K562 (cell line): ENCODE measurements around the gene TMEM267. TPM values are rescaled to one million over a fixed set of nuclear protein-coding genes. Genes with fewer than 3 reads are reported as not detected.

Source experiments
- ATAC-seq: fragments of 200-7000 bp; cut with Tn5 transposase; 3 replicates; pipeline ENCODE4 v1.9.1; 2020; ENCODE audit warnings: moderate library complexity
- BruUV-seq: library from RNA; stranded (reverse); fragments of 400-500 nt; replicated peaks from 2 replicates; lab custom pipeline; 2021; lab: Mats Ljungman, UMichigan
- CTCF ChIA-PET: fragments of 300-600 bp; formaldehyde crosslinking; extraction: SDS; loops from one replicate; lab custom pipeline; 2021; ENCODE audit warnings: low intra/inter-chr PET ratio; lab: Yijun Ruan, JAX
- POLR2A ChIA-PET: fragments of 300-600, 350-650 bp; sonication (Branson Sonifier 250); formaldehyde crosslinking; extraction: SDS; loops from one replicate; lab custom pipeline; 2021; ENCODE audit warnings: antibody characterized with exemption, inconsistent platforms; lab: Yijun Ruan, JAX
- DNase-seq, 4 experiments: peaks; one replicate each; pipeline versions ENCODE4 v3.0.0 to v3.0.0-alpha.2; 2011 to 2018; ENCODE audit warnings: low spot score in 3 of 4, mixed read lengths in 3 of 4; ENCODE audit errors: extremely low read depth in 1 of 4
- FAIRE-seq: peaks from 2 replicates; lab custom pipeline; 2011; peaks lifted over from hg19 to GRCh38; lab: Jason Lieb, UNC
- H2AFZ ChIP-seq: 2 replicates; pipeline ENCODE4 v1.6.0; 2011; ENCODE audit warnings: low read depth, low read length, control low read depth, inconsistent platforms
- H3K27ac ChIP-seq: fragments of 200-600 bp; 3 replicates; pipeline ENCODE4 v1.8.0; 2011; ENCODE audit warnings: low read depth, mild to moderate bottlenecking, control low read depth, inconsistent platforms, low read length, moderate library complexity, mixed read lengths; ENCODE audit errors: extremely low read depth
- H3K27me3 ChIP-seq, 2 experiments: fragments of 300-600 bp in 1 of 2; 2 replicates in 1 of 2; 3 replicates in 1 of 2; pipeline versions ENCODE4 v1.6.0 to v1.8.0; 2011; ENCODE audit warnings: inconsistent platforms in 2 of 2, low read length in 2 of 2, mild to moderate bottlenecking in 1 of 2, mixed read lengths in 1 of 2, moderate library complexity in 1 of 2; ENCODE audit not compliant: control insufficient read depth in 2 of 2, insufficient read depth in 2 of 2
- H3K36me3 ChIP-seq: fragments of 300-600 bp; 3 replicates; pipeline ENCODE4 v1.8.0; 2011; ENCODE audit warnings: mild to moderate bottlenecking, low read length, inconsistent platforms; ENCODE audit not compliant: control insufficient read depth, insufficient read depth
- H3K4me1 ChIP-seq, 2 experiments: fragments of 200-600 bp in 1 of 2; replicated peaks in 1 of 2; 2 replicates in 1 of 2; 3 replicates in 1 of 2; pipeline versions ENCODE4 v1.5.1 to v1.8.0; 2011; ENCODE audit warnings: inconsistent platforms in 2 of 2, low read length in 2 of 2, mild to moderate bottlenecking in 1 of 2, mixed read lengths in 1 of 2, moderate library complexity in 1 of 2; ENCODE audit not compliant: control insufficient read depth in 2 of 2, insufficient read depth in 2 of 2
- H3K4me2 ChIP-seq: 2 replicates; pipeline ENCODE4 v1.6.1; 2011; ENCODE audit warnings: low read length, control low read depth, inconsistent platforms, mixed read lengths; ENCODE audit not compliant: insufficient read depth
- H3K4me3 ChIP-seq: fragments of 200-600 bp; sonication (generic), shearing (Covaris generic); 2 replicates; pipeline ENCODE4 v1.5.1; 2016; ENCODE audit warnings: control low read depth, inconsistent platforms
- H3K79me2 ChIP-seq: fragments of 200-600 bp; 3 replicates; pipeline ENCODE4 v1.8.0; 2011; ENCODE audit warnings: low read length, inconsistent platforms; ENCODE audit not compliant: control insufficient read depth, insufficient read depth
- H3K9ac ChIP-seq, 2 experiments: 2 replicates each; pipeline versions ENCODE4 v1.6.0 to v1.6.1; 2011; ENCODE audit warnings: low read depth in 2 of 2, low read length in 2 of 2, control low read depth in 1 of 2, inconsistent platforms in 1 of 2, mild to moderate bottlenecking in 1 of 2, mixed read lengths in 1 of 2; ENCODE audit not compliant: insufficient read depth in 1 of 2
- H3K9me1 ChIP-seq: one replicate; pipeline ENCODE4 v1.6.0; 2011; ENCODE audit warnings: inconsistent platforms, mild to moderate bottlenecking, low read length, moderate library complexity; ENCODE audit not compliant: control insufficient read depth, insufficient read depth
- H3K9me3 ChIP-seq: replicated peaks from 2 replicates; pipeline ENCODE4 v1.5.1; 2011; ENCODE audit warnings: low read depth, low read length, inconsistent platforms; ENCODE audit not compliant: control insufficient read depth, insufficient read depth
- H4K20me1 ChIP-seq: replicated peaks from 2 replicates; pipeline ENCODE4 v1.6.1; 2011; ENCODE audit warnings: low read length, inconsistent platforms, mixed read lengths; ENCODE audit not compliant: control insufficient read depth, insufficient read depth
- HCFC1 ChIP-seq: IDR thresholded peaks from 2 replicates; pipeline ENCODE4 v1.6.1; 2012; ENCODE audit warnings: low read depth, low read length, improper control_type of control experiment
- MEF2D ChIP-seq: conservative IDR thresholded peaks from 2 replicates; pipeline ENCODE4 v1.6.1; 2016; ENCODE audit warnings: low read depth, missing genetic modification characterization, missing compliant biosample characterization
- TBP ChIP-seq: optimal IDR thresholded peaks from 2 replicates; pipeline ENCODE3; 2011; ENCODE audit warnings: low read depth, low read length, improper control_type of control experiment
- ZNF347 ChIP-seq: fragments of 450-650 bp; formaldehyde crosslinking; IDR thresholded peaks from 2 replicates; pipeline ENCODE4 v1.4.0; 2020; ENCODE audit warnings: low read depth, mild to moderate bottlenecking, moderate library complexity
- WGBS: fragments of 100-300 bp; shearing (Covaris generic); methylation state at CpG from one replicate; pipeline ENCODE4 v1.1.6; 2016; ENCODE audit warnings: low coverage, mixed read lengths; ENCODE audit not compliant: insufficient coverage; ENCODE audit errors: missing lambda C conversion rate; 5-methylcytosine and 5-hydroxymethylcytosine counted together
- in situ Hi-C: fragments of 300-500 bp; cut with MboI; formaldehyde crosslinking; loops from 4 replicates; pipeline ENCODE4 v1.15.0; 2018; ENCODE audit warnings: inconsistent platforms, mixed read lengths
- intact Hi-C: fragments of 100-400 bp; cut with micrococcal nuclease; formaldehyde crosslinking; loops from 2 replicates; pipeline ENCODE4 v1.14.2; 2022
- polyA plus RNA-seq, 8 experiments: library from polyadenylated mRNA; depleted of rRNA in 4 of 8; stranded (reverse) in 5 of 8; unstranded in 3 of 8; fragments of >200 nt; fragmentation: Nextera tagmentation in 2 of 8; fragmentation: Illumina TruSeq in 1 of 8; extraction: Ambion mirVana in 2 of 8; extraction: Trizol in 1 of 8; gene quantifications; 2 replicates each; pipeline versions ENCODE4 v1.2.1 to v1.2.3, GENCODE V29; 2011 to 2014; ENCODE audit warnings: inconsistent platforms in 1 of 8, missing spikeins in 1 of 8
- total RNA-seq, 7 experiments: library from RNA; depleted of rRNA in 6 of 7; stranded (reverse); fragments of >200 nt in 6 of 7; fragmentation: Illumina TruSeq in 2 of 7; extraction: Trizol in 2 of 7; gene quantifications; 2 replicates each; pipeline versions ENCODE4 v1.2.1 to v1.2.3, GENCODE V29; 2011 to 2021; ENCODE audit warnings: low replicate concordance in 1 of 7
- TF ChIP-seq, protein P1 (sequence below): fragments of 150-350 bp; conservative IDR thresholded peaks from 2 replicates; pipeline ENCODE4 v1.6.1; 2014; ENCODE audit warnings: low read length
- TF ChIP-seq, protein P2 (sequence below): sonication (generic); formaldehyde crosslinking; IDR thresholded peaks from 2 replicates; pipeline ENCODE4 v1.8.1; 2023; ENCODE audit warnings: mild to moderate bottlenecking, missing genetic modification reagents
- TF ChIP-seq, protein P3 (sequence below): fragments of 250-450 bp; sonication (Bioruptor Pico); IDR thresholded peaks from 2 replicates; pipeline ENCODE4 v1.5.0; 2022; ENCODE audit warnings: mild to moderate bottlenecking
- TF ChIP-seq, protein P4 (sequence below): fragments of 450-650 bp; IDR thresholded peaks from 2 replicates; pipeline ENCODE4 v1.6.1; 2016; ENCODE audit warnings: mild to moderate bottlenecking

The TMEM267 gene
- total and polyA plus RNA-seq, 9 of the 15 experiments (the other 6 are each of a cell fraction or from before 2014, with no cell fraction given), result 8.1 to 61.1 (median 17.8) TPM

DNA sequence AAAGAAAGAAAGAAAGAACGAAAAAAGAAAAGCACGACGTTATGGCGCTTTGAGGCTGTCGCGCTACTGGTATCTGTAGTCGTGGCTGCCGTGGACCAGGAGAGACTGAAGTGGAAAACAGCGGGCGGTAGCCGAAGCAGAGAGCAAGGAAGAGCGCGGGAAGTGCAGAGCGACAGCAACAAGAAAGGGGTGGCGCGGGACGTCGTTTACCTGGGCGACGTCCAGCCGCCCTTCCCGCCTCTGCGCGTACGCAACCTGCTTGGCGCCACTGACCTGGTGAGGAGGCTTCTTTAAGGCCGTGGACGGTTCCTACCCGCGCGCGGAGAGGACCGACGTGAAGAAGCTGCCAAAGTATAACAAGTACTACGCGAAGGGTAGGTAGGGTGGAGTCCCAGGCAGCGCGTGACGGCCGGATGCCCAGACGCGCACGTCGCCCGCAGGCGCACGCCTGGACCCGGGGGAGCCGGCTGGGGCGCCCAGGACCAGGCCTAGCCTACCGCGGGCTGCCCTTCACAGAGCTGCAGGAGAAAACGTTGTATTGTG is 86.8 kb downstream of the TMEM267 start:
- Histone ChIP-seq H4K20me1 (no peaks in the 10 kb centered on the region), H3K4me3 (no peak overlapping the region), H3K36me3 (no peaks in the 10 kb centered on the region), H3K9me1 (no peaks in the 10 kb centered on the region), H3K4me1 (peaks cover under 1 to 6% of the 10 kb centered on the region in 2 experiments; a peak in 3 of 5 replicates), H3K27me3 (no peaks in the 10 kb centered on the region), H3K79me2 (no peaks in the 10 kb centered on the region), H3K27ac (no peak overlapping the region), H2AFZ (no peak overlapping the region), H3K9ac (no peak overlapping the region), H3K4me2 (no peak overlapping the region), H3K9me3 (no peaks in the 10 kb centered on the region; the same call in 1 of the 2 replicates)
- ChIA-PET POLR2A (no interaction called here), CTCF (no interaction called here)
- ATAC-seq (no peak), FAIRE-seq (no peak), DNase-seq (no peak)
- TF ChIP-seq ZNF347 (CRISPR knock-in tag) (no peak), MEF2D (tag) (no peak), HCFC1 (no peak), TBP (no peak)
- TF ChIP-seq, protein P1, sequence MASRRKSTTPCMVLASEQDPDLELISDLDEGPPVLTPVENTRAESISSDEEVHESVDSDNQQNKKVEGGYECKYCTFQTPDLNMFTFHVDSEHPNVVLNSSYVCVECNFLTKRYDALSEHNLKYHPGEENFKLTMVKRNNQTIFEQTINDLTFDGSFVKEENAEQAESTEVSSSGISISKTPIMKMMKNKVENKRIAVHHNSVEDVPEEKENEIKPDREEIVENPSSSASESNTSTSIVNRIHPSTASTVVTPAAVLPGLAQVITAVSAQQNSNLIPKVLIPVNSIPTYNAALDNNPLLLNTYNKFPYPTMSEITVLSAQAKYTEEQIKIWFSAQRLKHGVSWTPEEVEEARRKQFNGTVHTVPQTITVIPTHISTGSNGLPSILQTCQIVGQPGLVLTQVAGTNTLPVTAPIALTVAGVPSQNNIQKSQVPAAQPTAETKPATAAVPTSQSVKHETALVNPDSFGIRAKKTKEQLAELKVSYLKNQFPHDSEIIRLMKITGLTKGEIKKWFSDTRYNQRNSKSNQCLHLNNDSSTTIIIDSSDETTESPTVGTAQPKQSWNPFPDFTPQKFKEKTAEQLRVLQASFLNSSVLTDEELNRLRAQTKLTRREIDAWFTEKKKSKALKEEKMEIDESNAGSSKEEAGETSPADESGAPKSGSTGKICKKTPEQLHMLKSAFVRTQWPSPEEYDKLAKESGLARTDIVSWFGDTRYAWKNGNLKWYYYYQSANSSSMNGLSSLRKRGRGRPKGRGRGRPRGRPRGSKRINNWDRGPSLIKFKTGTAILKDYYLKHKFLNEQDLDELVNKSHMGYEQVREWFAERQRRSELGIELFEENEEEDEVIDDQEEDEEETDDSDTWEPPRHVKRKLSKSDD, result no peak
- TF ChIP-seq, protein P2, sequence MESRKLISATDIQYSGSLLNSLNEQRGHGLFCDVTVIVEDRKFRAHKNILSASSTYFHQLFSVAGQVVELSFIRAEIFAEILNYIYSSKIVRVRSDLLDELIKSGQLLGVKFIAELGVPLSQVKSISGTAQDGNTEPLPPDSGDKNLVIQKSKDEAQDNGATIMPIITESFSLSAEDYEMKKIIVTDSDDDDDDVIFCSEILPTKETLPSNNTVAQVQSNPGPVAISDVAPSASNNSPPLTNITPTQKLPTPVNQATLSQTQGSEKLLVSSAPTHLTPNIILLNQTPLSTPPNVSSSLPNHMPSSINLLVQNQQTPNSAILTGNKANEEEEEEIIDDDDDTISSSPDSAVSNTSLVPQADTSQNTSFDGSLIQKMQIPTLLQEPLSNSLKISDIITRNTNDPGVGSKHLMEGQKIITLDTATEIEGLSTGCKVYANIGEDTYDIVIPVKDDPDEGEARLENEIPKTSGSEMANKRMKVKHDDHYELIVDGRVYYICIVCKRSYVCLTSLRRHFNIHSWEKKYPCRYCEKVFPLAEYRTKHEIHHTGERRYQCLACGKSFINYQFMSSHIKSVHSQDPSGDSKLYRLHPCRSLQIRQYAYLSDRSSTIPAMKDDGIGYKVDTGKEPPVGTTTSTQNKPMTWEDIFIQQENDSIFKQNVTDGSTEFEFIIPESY, result peak; percentile 97
- TF ChIP-seq, protein P3, sequence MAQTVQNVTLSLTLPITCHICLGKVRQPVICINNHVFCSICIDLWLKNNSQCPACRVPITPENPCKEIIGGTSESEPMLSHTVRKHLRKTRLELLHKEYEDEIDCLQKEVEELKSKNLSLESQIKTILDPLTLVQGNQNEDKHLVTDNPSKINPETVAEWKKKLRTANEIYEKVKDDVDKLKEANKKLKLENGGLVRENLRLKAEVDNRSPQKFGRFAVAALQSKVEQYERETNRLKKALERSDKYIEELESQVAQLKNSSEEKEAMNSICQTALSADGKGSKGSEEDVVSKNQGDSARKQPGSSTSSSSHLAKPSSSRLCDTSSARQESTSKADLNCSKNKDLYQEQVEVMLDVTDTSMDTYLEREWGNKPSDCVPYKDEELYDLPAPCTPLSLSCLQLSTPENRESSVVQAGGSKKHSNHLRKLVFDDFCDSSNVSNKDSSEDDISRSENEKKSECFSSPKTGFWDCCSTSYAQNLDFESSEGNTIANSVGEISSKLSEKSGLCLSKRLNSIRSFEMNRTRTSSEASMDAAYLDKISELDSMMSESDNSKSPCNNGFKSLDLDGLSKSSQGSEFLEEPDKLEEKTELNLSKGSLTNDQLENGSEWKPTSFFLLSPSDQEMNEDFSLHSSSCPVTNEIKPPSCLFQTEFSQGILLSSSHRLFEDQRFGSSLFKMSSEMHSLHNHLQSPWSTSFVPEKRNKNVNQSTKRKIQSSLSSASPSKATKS (CRISPR knock-in tag), result no peak
- TF ChIP-seq, protein P4, sequence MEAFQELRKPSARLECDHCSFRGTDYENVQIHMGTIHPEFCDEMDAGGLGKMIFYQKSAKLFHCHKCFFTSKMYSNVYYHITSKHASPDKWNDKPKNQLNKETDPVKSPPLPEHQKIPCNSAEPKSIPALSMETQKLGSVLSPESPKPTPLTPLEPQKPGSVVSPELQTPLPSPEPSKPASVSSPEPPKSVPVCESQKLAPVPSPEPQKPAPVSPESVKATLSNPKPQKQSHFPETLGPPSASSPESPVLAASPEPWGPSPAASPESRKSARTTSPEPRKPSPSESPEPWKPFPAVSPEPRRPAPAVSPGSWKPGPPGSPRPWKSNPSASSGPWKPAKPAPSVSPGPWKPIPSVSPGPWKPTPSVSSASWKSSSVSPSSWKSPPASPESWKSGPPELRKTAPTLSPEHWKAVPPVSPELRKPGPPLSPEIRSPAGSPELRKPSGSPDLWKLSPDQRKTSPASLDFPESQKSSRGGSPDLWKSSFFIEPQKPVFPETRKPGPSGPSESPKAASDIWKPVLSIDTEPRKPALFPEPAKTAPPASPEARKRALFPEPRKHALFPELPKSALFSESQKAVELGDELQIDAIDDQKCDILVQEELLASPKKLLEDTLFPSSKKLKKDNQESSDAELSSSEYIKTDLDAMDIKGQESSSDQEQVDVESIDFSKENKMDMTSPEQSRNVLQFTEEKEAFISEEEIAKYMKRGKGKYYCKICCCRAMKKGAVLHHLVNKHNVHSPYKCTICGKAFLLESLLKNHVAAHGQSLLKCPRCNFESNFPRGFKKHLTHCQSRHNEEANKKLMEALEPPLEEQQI, result peak; percentile 66; the same call in 1 of the 2 replicates
- in situ Hi-C loops (no loop called here), intact Hi-C loops (no loop called here)
- 93% methylated on average over 38 of the region's 53 CpGs for WGBS
- BruUV-seq, result no TSS peak
